Keratinocyte (primary cell): ENCODE data around the gene ATP2C1.

Experiments used
- EZH2 ChIP-seq: IDR thresholded peaks from one replicate; pipeline ENCODE4 v1.6.1; 2012; ENCODE audit warnings: inconsistent platforms, mild to moderate bottlenecking, low read length, moderate library complexity
- TF ChIP-seq, protein P1 (sequence below), 3 experiments: IDR thresholded peaks in 1 of 3; conservative IDR thresholded peaks in 1 of 3; optimal IDR thresholded peaks in 1 of 3; 2 replicates in 2 of 3; 3 replicates in 1 of 3; pipeline versions ENCODE3 to v1.5.1; 2011; ENCODE audit warnings: low read length in 3 of 3, mild to moderate bottlenecking in 3 of 3, moderate library complexity in 2 of 3, control low read depth in 1 of 3, inconsistent platforms in 1 of 3; ENCODE audit not compliant: insufficient read depth in 2 of 3; ENCODE audit errors: extremely low read depth in 1 of 3

DNA sequence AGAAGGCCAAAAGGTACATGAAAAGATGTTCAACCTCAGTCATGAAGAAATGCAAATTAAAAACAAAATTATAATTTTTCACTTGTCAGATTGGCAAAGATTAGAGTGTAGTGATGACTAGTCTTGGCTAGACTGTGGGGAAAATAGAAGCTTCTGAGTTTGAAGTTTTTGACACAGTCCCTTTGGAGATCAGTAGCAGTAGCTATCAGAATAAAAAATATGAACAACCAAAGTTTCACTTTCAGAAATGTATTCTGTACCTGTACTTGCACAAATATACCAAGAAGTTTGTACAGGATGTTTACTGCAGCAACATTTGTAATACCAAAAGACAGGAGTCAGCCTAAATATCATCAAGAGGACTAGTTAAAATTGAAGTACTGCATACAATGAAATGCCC lies 14.1 kb downstream of the ATP2C1 start:
- TF ChIP-seq, protein P1, sequence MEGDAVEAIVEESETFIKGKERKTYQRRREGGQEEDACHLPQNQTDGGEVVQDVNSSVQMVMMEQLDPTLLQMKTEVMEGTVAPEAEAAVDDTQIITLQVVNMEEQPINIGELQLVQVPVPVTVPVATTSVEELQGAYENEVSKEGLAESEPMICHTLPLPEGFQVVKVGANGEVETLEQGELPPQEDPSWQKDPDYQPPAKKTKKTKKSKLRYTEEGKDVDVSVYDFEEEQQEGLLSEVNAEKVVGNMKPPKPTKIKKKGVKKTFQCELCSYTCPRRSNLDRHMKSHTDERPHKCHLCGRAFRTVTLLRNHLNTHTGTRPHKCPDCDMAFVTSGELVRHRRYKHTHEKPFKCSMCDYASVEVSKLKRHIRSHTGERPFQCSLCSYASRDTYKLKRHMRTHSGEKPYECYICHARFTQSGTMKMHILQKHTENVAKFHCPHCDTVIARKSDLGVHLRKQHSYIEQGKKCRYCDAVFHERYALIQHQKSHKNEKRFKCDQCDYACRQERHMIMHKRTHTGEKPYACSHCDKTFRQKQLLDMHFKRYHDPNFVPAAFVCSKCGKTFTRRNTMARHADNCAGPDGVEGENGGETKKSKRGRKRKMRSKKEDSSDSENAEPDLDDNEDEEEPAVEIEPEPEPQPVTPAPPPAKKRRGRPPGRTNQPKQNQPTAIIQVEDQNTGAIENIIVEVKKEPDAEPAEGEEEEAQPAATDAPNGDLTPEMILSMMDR (optimal IDR thresholded peaks at IDR 0.05 in 1 of 3, IDR thresholded peaks at IDR 0.05 in 1 of 3, conservative IDR thresholded peaks at IDR 0.05 in 1 of 3; ENCODE audit: extremely low read depth in 1 of 3, insufficient read depth in 2 of 3, low read length in 3 of 3): no peak
- no peak for TF ChIP-seq EZH2
